ENCODE measurements around the gene SMPX. TPM values are rescaled to one million over a fixed set of nuclear protein-coding genes. Genes with fewer than 3 reads are reported as not detected.

The SMPX gene
- polyA plus RNA-seq, 1 of the 3 experiments (the other 2 are of a cell fraction): not detected

DNA sequence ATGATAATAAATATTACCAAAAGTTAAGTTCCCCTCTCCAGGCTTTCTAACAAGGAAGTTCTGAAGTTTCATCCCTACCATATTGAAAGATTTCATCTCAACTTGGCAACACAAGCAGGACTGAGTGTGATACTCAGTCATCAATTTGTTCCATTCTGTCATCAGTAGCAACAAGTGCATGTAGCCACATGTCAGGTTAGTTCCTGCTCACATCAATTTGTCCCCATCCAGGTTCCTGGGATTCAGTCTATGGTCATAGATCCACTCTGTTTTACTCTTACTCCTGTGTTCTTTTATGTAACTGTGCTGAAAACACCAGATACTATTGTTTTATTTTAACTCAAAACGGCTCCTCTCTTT lies 22.2 kb downstream of the SMPX start:
- H4K20me1 ChIP-seq (ENCODE audit: insufficient read depth): no peaks in the 10 kb centered on the region
- DNase-seq: no peak

More for the DNA sequence above, 22.2 kb downstream of the SMPX start:
- Histone ChIP-seq H3F3A (replicated peaks; ENCODE audit: insufficient read depth) (no peaks in the 10 kb centered on the region), H3K27ac (ENCODE audit: low read depth in 2 of 2, low read length in 1 of 2) (no peak overlapping the region), H3K4me1 (ENCODE audit: control insufficient read depth in 1 of 2, insufficient read depth in 2 of 2, low read depth in 1 of 2, low read length in 1 of 2) (peaks cover 0 to under 1% of the 10 kb centered on the region in 2 experiments; a peak in 1 of 4 replicates), H3K27me3 (ENCODE audit: insufficient read depth) (no peaks in the 10 kb centered on the region; the same call in 1 of the 2 replicates), H3K79me2 (ENCODE audit: insufficient read depth) (no peaks in the 10 kb centered on the region), H3K36me3 (replicated peaks in 1 of 2; ENCODE audit: control insufficient read depth in 1 of 2, insufficient read depth in 2 of 2, low read length in 1 of 2) (no peaks in the 10 kb centered on the region), H3K9me2 (no peaks in the 10 kb centered on the region), H3K9ac (no peak overlapping the region), H3K9me3 (no peaks in the 10 kb centered on the region), H3K4me2 (no peak overlapping the region), H2AFZ (ENCODE audit: low read depth) (no peak overlapping the region), H3K4me3 (ENCODE audit: low read depth in 2 of 2, low read length in 1 of 2) (no peak overlapping the region)
- ChIA-PET CTCF (no interaction called here), POLR2A (no interaction called here)
- no peak for TF ChIP-seq FOXJ3 (CRISPR knock-in tag; IDR thresholded peaks at IDR 0.05)
- no peak for TF ChIP-seq ELF1 (IDR thresholded peaks at IDR 0.05)
- TF ChIP-seq, protein P1, sequence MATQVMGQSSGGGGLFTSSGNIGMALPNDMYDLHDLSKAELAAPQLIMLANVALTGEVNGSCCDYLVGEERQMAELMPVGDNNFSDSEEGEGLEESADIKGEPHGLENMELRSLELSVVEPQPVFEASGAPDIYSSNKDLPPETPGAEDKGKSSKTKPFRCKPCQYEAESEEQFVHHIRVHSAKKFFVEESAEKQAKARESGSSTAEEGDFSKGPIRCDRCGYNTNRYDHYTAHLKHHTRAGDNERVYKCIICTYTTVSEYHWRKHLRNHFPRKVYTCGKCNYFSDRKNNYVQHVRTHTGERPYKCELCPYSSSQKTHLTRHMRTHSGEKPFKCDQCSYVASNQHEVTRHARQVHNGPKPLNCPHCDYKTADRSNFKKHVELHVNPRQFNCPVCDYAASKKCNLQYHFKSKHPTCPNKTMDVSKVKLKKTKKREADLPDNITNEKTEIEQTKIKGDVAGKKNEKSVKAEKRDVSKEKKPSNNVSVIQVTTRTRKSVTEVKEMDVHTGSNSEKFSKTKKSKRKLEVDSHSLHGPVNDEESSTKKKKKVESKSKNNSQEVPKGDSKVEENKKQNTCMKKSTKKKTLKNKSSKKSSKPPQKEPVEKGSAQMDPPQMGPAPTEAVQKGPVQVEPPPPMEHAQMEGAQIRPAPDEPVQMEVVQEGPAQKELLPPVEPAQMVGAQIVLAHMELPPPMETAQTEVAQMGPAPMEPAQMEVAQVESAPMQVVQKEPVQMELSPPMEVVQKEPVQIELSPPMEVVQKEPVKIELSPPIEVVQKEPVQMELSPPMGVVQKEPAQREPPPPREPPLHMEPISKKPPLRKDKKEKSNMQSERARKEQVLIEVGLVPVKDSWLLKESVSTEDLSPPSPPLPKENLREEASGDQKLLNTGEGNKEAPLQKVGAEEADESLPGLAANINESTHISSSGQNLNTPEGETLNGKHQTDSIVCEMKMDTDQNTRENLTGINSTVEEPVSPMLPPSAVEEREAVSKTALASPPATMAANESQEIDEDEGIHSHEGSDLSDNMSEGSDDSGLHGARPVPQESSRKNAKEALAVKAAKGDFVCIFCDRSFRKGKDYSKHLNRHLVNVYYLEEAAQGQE (IDR thresholded peaks at IDR 0.05; ENCODE audit: low read depth, low read length): no peak
- TF ChIP-seq NRF1 (IDR thresholded peaks at IDR 0.05; ENCODE audit: low read depth, low read length): no peak
- no peak for TF ChIP-seq SMC3 (IDR thresholded peaks at IDR 0.05; ENCODE audit: low read depth, low read length)
- TF ChIP-seq POLR2AphosphoS5 (IDR thresholded peaks at IDR 0.05; ENCODE audit: low read depth, low read length): no peak
- no peak for TF ChIP-seq MAX (IDR thresholded peaks at IDR 0.05; ENCODE audit: low read depth)
- TF ChIP-seq EP300 (IDR thresholded peaks at IDR 0.05; ENCODE audit: borderline replicate concordance in 1 of 2, low read depth in 1 of 2, low read length in 1 of 2): no peak
- TF ChIP-seq CTCF (IDR thresholded peaks at IDR 0.05): no peak
- TF ChIP-seq TAF1 (IDR thresholded peaks at IDR 0.05; ENCODE audit: borderline replicate concordance, low read depth, low read length): no peak
- TF ChIP-seq YY1 (IDR thresholded peaks at IDR 0.05; ENCODE audit: low read depth): no peak
- no peak for TF ChIP-seq MXI1 (IDR thresholded peaks at IDR 0.05; ENCODE audit: low read depth, low read length)
- TF ChIP-seq GATA2 (CRISPR knock-in tag; IDR thresholded peaks at IDR 0.05): no peak
- no peak for TF ChIP-seq FOXM1 (IDR thresholded peaks at IDR 0.05; ENCODE audit: low read depth)
- 20% methylated on average over 1 of the region's 1 CpG for WGBS (ENCODE audit: low lambda C conversion rate)
